Vagina (tissue), 2 donors: ENCODE results near the gene ZNF320. TPM values are rescaled to one million over a fixed set of nuclear protein-coding genes. Genes with fewer than 3 reads are reported as not detected.
"Not testable (repeated sequence)": the region's sequence is repeated elsewhere in the genome, so short reads cannot be mapped to it uniquely, and the experiment has no call there.

Source experiments
- DNase-seq, 2 donors: peaks; one replicate each; pipeline ENCODE4 v3.0.0-alpha.2; 2017; ENCODE audit errors: extremely low spot score in 2 of 2
- H3K27ac ChIP-seq: fragments of 200-600 bp; sonication (generic); one replicate; pipeline ENCODE4 v1.5.1; 2019
- H3K27me3 ChIP-seq: fragments of 200-600 bp; sonication (generic); one replicate; pipeline ENCODE4 v1.5.1; 2019
- H3K36me3 ChIP-seq, 2 donors: fragments of 200-600 bp; sonication (generic); one replicate each; pipeline ENCODE4 v1.5.1; 2017 to 2019
- H3K4me1 ChIP-seq: fragments of 200-600 bp; sonication (generic); one replicate; pipeline ENCODE4 v1.5.1; 2019
- H3K4me3 ChIP-seq, 2 donors: fragments of 200-600 bp; sonication (generic); 1 replicate in 1 of 2; 2 replicates in 1 of 2; pipeline ENCODE4 v1.5.1; 2016 to 2019
- H3K9me3 ChIP-seq: fragments of 200-600 bp; sonication (generic); one replicate; pipeline ENCODE4 v1.5.1; 2019
- CTCF ChIP-seq, 3 experiments: fragments of 450-650 bp in 2 of 3; fragments of 200-600 bp in 1 of 3; sonication (generic) in 1 of 3; IDR thresholded peaks; one replicate each; pipeline ENCODE4 v1.5.1; 2017 to 2019; ENCODE audit warnings: antibody characterized with exemption in 3 of 3, mild to moderate bottlenecking in 2 of 3, moderate library complexity in 2 of 3
- POLR2A ChIP-seq, 2 donors: fragments of 450-650 bp; IDR thresholded peaks; one replicate each; pipeline ENCODE4 v1.6.1; 2017; ENCODE audit warnings: antibody characterized with exemption in 2 of 2, mild to moderate bottlenecking in 2 of 2, moderate library complexity in 2 of 2
- POLR2AphosphoS5 ChIP-seq, 2 donors: sonication (generic); formaldehyde crosslinking; IDR thresholded peaks; one replicate each; pipeline ENCODE4 v1.9.0; 2017; ENCODE audit warnings: antibody characterized with exemption in 2 of 2, mild to moderate bottlenecking in 2 of 2, low read depth in 1 of 2; ENCODE audit not compliant: insufficient read depth in 1 of 2
- intact Hi-C: fragments of 100-400 bp; cut with DNase I; formaldehyde crosslinking; loops from one replicate; pipeline ENCODE4 v1.15.1; 2023
- total RNA-seq: library from RNA; depleted of rRNA; stranded (reverse); fragments of >200 nt; gene quantifications from one replicate; pipeline ENCODE4 v1.2.3, GENCODE V29; 2016

Gene ZNF320
- total RNA-seq, 1 donor from 2014 or later = 6.4 TPM

- Histone ChIP-seq H3K27me3 (no peaks in the 10 kb centered on the region), H3K9me3 (no peaks in the 10 kb centered on the region), H3K27ac (no peak overlapping the region), H3K36me3 (peaks cover 0 to 50% of the 10 kb centered on the region in 2 donors), H3K4me1 (no peaks in the 10 kb centered on the region), H3K4me3 (no peak overlapping the region)
- TF ChIP-seq POLR2AphosphoS5 (IDR thresholded peaks at IDR 0.05; ENCODE audit: insufficient read depth in 1 of 2, low read depth in 1 of 2) (no peak), POLR2A (IDR thresholded peaks at IDR 0.05) (no peak), CTCF (IDR thresholded peaks at IDR 0.05) (no peak)
- intact Hi-C loops = no loop called here
- DNase-seq = no peak
Observed at GRCh38 chr19:52889931-52890330, 7.5 kb downstream of the ZNF320 start.

GRCh38 chr19:52889076-52889475, 8.4 kb downstream of the ZNF320 start:
- no peak for DNase-seq
- H3K9me3 ChIP-seq = no peaks in the 10 kb centered on the region
- H3K4me3 ChIP-seq = no peak overlapping the region
- intact Hi-C loops = no loop called here
- H3K27ac ChIP-seq = no peak overlapping the region
- TF ChIP-seq POLR2A (IDR thresholded peaks at IDR 0.05) = no peak
- TF ChIP-seq POLR2AphosphoS5 (IDR thresholded peaks at IDR 0.05; ENCODE audit: insufficient read depth in 1 of 2, low read depth in 1 of 2) = no peak
- TF ChIP-seq CTCF (IDR thresholded peaks at IDR 0.05) = no peak
- no peaks in the 10 kb centered on the region for H3K27me3 ChIP-seq
- H3K36me3 ChIP-seq = peaks cover 0 to 58% of the 10 kb centered on the region in 2 donors
- no peaks in the 10 kb centered on the region for H3K4me1 ChIP-seq

- Histone ChIP-seq H3K4me1 (no peaks in the 10 kb centered on the region), H3K4me3 (no peak overlapping the region), H3K27ac (no peak overlapping the region), H3K27me3 (no peaks in the 10 kb centered on the region), H3K9me3 (no peaks in the 10 kb centered on the region), H3K36me3 (peaks cover 3 to 74% of the 10 kb centered on the region in 2 donors)
- DNase-seq = no peak
- TF ChIP-seq CTCF (IDR thresholded peaks at IDR 0.05) (no peak), POLR2A (IDR thresholded peaks at IDR 0.05) (no peak), POLR2AphosphoS5 (IDR thresholded peaks at IDR 0.05; ENCODE audit: insufficient read depth in 1 of 2, low read depth in 1 of 2) (no peak)
- intact Hi-C loops = no loop called here
Observed at GRCh38 chr19:52880895-52881389, 16.5 kb downstream of the ZNF320 start.

- H3K27me3 ChIP-seq, H3K36me3 ChIP-seq, intact Hi-C loops, H3K9me3 ChIP-seq, H3K4me1 ChIP-seq, H3K27ac ChIP-seq, H3K4me3 ChIP-seq, DNase-seq: not testable (repeated sequence)
Observed at GRCh38 chr19:52872996-52873395, 24.4 kb downstream of the ZNF320 start.

GRCh38 chr19:52871466-52871865, 26.0 kb downstream of the ZNF320 start:
- intact Hi-C loops = no loop called here
- TF ChIP-seq POLR2A (IDR thresholded peaks at IDR 0.05) (no peak), POLR2AphosphoS5 (IDR thresholded peaks at IDR 0.05; ENCODE audit: insufficient read depth in 1 of 2, low read depth in 1 of 2) (no peak), CTCF (IDR thresholded peaks at IDR 0.05) (no peak)
- H3K4me3 ChIP-seq = no peak overlapping the region
- no peaks in the 10 kb centered on the region for H3K36me3 ChIP-seq
- no peaks in the 10 kb centered on the region for H3K9me3 ChIP-seq
- H3K27me3 ChIP-seq = no peaks in the 10 kb centered on the region
- no peaks in the 10 kb centered on the region for H3K4me1 ChIP-seq
- H3K27ac ChIP-seq = no peak overlapping the region
- DNase-seq = no peak

- H3K9me3 ChIP-seq, DNase-seq, H3K27me3 ChIP-seq, H3K4me1 ChIP-seq, H3K36me3 ChIP-seq, H3K4me3 ChIP-seq, intact Hi-C loops, H3K27ac ChIP-seq: not testable (repeated sequence)
Observed at GRCh38 chr19:52868031-52868430, 29.4 kb downstream of the ZNF320 start.
